GM21723 (cell line): ENCODE measurements around the gene CFAP57.

Experiments used
- ATAC-seq: cut with Tn5 transposase; IDR thresholded peaks from one replicate; pipeline ENCODE4 v1.9.1; 2021; ENCODE audit warnings: mild to moderate bottlenecking, moderate library complexity; ENCODE audit not compliant: unreplicated experiment

Gene CFAP57

GRCh38 chr1:43252225-43252624 lies 80.1 kb downstream of the CFAP57 start:
- no peak for ATAC-seq

GRCh38 chr1:43253173-43253572 lies 81.0 kb downstream of the CFAP57 start:
- no peak for ATAC-seq

- ATAC-seq = no peak
These were observed 81.7 kb downstream of the CFAP57 start for GRCh38 chr1:43253876-43254275.

- no peak for ATAC-seq
These were observed 83.5 kb downstream of the CFAP57 start for GRCh38 chr1:43255438-43256210.

- no peak for ATAC-seq
These were observed 84.8 kb downstream of the CFAP57 start for GRCh38 chr1:43256675-43257570.

- ATAC-seq = no peak
These were observed 86.2 kb downstream of the CFAP57 start for GRCh38 chr1:43258370-43258769.

GRCh38 chr1:43265431-43265830 lies 93.3 kb downstream of the CFAP57 start:
- no peak for ATAC-seq

GRCh38 chr1:43266881-43267280 lies 94.8 kb downstream of the CFAP57 start:
- ATAC-seq = no peak

GRCh38 chr1:43267291-43267805 lies 95.2 kb downstream of the CFAP57 start:
- ATAC-seq = no peak

- no peak for ATAC-seq
These were observed 95.8 kb downstream of the CFAP57 start for GRCh38 chr1:43267818-43268425.

GRCh38 chr1:43269627-43270375 lies 97.7 kb downstream of the CFAP57 start, which contains the start of gene TMEM125:
Gene TMEM125 (plus strand): TSS chr1:43269983. CDS start chr1:43272723, 2,740 bp downstream.
- no peak for ATAC-seq

- no peak for ATAC-seq
These were observed 98.4 kb downstream of the CFAP57 start for GRCh38 chr1:43270421-43271095.

GRCh38 chr1:43271186-43272118 lies 99.3 kb downstream of the CFAP57 start:
- no peak for ATAC-seq

GRCh38 chr1:43272161-43272560 lies 100.0 kb downstream of the CFAP57 start:
- ATAC-seq = no peak

GRCh38 chr1:43272576-43273571 lies 100.7 kb downstream of the CFAP57 start:
- no peak for ATAC-seq

GRCh38 chr1:43273708-43274107 lies 101.6 kb downstream of the CFAP57 start:
- ATAC-seq = no peak

GRCh38 chr1:43274125-43274803 lies 102.1 kb downstream of the CFAP57 start:
- ATAC-seq = no peak
